HG02798 (cell line): ENCODE data around the gene ANTXR1.

Source experiments
- ATAC-seq: cut with Tn5 transposase; IDR thresholded peaks from one replicate; pipeline ENCODE4 v1.9.1; 2021; ENCODE audit warnings: mild to moderate bottlenecking; ENCODE audit not compliant: unreplicated experiment, poor library complexity

Gene ANTXR1

GRCh38 chr2:69001879-69002278, 11.1 kb upstream of the ANTXR1 start:
- ATAC-seq, result no peak

- ATAC-seq, result no peak
Observed at GRCh38 chr2:69003731-69004130, 9.2 kb upstream of the ANTXR1 start.

- ATAC-seq, result no peak
Observed at GRCh38 chr2:69007169-69007568, 5.8 kb upstream of the ANTXR1 start.

- no peak for ATAC-seq
Observed at GRCh38 chr2:69007603-69008002, 5.4 kb upstream of the ANTXR1 start.

DNA sequence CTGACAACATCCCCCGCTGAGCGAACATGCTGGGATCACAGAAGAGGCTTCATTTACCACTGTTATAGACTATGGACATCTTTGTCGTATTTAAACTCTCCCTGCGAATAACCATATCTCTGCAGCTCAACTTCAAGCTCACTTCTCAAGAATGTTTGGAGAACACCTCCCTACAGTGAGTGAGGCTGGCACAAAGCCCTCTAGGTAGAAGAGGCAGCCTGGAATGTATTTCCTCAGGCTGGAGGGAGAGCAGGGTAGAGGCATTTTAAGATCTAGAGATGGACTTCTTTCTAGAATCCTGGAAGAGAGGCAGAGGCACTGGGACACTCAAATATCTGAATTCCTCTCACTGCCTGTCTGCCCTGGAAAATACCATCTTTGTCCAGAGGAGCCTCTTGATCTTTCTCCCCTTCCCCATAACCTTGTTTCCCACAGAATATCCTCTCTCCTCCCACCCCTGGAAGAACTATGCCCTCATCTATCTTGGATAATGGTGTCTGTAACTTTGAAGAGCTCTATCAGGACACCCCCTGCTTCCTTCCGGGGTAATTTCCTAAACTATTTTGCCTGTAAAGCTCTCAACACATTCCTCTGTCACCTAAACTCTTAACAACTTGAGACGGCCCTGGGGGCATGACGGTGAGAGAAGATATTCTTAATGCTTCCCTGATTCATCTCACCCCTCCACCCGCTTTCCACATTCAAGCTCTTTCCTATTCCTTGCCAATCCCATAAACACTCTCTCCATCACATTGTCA, 2.4 kb upstream of the ANTXR1 start:
- no peak for ATAC-seq

- no peak for ATAC-seq
Observed at GRCh38 chr2:69011611-69012157, 1.3 kb upstream of the ANTXR1 start.

DNA sequence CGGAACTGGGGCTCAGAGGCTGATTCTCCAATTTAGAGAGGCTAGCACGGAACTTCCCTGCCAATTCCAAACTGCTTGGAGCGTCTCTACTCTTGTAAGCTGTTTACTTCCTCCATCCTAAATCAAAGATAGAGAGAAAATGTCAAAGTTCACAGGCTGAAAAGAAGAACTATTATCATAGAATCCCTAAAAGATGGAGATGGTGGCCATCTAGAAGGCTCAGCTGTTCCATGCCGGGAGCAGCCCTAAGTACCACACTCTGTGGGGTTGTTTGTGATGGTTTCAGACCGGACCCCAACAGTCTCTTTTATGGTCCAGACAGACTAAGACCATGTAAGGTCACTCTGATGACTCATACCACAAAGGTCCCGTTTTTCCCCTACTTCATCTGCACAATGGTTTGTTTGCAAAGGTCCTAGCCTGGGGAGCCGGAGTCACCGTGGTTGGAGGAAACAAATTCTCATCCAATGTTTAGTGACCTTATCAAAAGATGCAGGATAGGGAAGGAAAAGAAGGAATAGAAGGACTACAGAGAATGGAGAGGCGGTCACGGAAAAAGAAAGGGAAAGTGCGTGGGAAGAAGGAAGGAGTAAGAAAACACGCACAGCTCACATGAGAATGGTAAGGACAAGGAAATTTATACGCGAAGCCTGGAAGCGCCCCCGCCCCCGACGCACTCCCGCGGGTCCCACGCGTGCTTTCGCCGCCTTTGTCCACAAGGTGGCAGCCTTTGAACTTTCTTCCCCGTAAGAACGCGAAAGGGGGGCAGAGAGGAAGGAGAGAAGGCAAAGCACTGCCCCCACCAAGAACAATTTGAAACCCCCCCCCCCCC, 453 bp upstream of the ANTXR1 start:
- peak; percentile 55 for ATAC-seq

- no peak for ATAC-seq
Observed at GRCh38 chr2:69013840-69014821, 1.2 kb downstream of the ANTXR1 start.

GRCh38 chr2:69017080-69017479, 4.1 kb downstream of the ANTXR1 start:
- ATAC-seq, result no peak

DNA sequence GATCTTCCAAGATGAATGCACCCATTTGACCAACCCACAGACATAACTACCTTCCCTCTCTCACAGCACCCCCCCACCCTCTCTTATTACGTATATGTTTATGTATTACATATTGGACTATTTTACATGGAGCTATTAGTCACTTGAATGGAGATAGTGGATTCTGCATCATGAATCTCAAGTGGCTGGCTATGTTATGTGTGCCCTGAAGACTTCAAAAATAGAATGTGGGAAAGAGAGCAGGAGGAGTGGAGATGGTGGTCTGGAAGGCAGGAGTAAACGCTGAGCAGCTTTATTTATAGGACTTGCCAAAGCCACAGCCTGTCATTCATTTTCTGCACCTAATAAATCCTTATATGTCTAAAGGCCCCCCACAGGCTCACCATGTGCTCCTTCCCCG, 4.9 kb downstream of the ANTXR1 start:
- ATAC-seq, result no peak

DNA sequence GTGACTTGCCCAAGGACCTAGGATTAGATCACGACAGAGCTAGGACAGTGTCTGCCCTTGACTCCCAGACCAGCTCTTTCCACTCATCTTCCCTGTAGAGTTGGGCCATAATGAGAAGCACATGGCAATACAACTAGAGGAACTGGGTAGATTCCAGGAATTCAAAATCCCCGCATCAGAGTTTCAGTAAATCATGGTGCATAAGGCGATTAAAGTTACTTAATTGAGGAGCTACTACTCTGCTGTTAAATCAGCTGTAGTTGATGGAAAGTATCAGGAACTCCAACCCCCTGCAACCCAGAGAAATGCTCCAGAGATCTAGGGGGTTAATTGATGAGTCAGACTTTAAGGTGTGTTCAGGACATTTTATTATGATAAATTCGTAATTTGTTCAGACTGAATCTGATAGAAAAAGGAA, 5.7 kb downstream of the ANTXR1 start:
- ATAC-seq, result no peak

DNA sequence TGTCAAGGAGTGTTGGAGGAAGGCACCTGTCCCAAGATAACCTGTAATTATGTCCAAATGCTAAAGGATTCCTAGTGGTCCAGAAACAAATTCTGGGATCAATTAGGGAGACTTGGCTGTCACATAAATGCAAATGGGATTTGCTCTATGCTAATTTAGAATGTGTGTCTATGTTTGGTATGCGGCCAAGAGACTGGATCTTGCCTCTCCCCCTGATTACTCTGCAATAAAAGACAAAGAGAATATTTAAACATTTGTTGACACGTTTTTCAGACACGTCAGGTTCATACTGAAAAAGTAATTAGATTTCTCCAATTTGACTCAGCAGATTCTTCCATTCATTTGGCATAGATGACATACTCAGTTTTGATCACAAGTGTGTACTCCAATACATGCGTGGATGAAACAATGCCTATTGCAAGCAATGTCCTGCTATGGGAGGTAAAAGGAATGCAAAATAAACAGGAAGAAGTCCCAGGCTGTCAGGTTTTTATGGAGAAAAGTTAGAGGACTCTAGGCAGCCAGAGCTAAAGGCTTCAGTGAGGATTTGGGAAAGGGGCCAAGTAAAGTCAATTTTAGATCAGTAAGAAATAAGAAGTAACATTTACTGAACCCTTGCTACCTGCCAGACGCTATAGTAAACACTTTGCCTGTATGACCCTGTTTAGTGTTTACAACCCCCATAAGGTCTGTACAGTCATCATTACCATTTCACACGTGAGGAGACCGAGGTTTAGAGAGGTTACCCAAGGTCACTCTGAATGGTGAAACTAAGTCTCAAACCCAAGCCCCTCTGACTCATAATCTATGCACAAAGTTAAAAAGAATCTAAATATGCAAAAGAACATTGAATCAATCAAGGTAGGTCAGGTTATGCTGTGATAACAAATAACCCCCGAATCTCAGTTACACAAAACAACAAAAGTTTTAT, 7.8 kb downstream of the ANTXR1 start:
- ATAC-seq, result no peak

DNA sequence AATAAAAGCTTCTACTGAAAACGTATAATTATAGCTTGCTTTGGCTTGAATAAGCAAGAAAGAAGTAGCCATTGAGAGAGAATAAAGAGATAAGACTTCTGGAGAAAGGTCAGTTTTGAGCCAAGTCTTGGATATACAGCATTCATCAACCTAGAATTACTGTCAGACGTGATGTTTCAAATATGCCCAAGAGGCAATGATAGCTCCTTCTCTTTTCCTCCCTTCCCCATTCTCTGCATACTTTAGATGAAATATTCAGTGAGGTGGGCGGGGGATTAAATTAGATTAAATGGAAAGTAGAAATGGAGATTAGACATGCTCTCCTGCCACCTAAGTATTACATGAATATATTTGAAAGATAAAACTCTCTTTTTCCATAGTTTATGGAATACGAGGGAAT, 8.7 kb downstream of the ANTXR1 start:
- no peak for ATAC-seq

DNA sequence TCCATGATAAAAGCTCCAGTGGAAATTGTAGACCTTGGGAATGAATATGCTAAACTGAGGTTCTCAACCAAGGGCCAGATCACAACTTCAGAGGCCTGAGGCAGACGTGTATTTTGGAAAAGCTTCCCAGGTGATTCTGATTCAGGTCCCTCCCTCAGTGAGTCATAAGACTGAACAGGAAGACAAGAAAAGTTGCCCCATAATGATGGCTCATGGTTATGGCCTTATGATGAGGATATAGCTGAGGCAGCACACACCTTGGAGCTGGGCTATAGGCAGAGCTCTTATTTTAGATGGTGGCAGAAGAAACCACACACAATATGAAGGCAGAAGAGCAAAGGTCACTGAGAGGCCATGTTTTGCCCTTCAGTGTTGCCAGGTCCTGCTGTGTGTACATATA, 9.6 kb downstream of the ANTXR1 start:
- no peak for ATAC-seq

DNA sequence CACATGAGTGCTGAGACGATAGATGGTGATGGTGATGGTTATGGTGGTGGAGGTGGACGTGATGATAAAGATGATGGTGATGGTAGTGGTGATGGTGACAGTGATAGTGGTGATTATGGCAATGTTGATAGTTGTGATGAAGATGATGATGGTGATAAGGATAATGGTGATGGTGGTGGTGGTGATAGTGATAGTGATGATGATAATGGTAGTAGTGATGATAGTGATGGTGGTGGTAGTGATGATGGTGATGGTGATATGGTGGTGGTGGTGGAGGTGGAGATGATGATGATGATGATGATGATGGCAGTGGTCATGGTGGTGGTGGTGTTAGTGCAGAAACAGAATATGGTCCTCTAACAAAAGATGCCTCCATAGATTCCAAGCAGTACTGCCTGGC, 10.3 kb downstream of the ANTXR1 start:
- no peak for ATAC-seq

- ATAC-seq, result no peak
Observed at GRCh38 chr2:69026026-69026425, 13.0 kb downstream of the ANTXR1 start.

DNA sequence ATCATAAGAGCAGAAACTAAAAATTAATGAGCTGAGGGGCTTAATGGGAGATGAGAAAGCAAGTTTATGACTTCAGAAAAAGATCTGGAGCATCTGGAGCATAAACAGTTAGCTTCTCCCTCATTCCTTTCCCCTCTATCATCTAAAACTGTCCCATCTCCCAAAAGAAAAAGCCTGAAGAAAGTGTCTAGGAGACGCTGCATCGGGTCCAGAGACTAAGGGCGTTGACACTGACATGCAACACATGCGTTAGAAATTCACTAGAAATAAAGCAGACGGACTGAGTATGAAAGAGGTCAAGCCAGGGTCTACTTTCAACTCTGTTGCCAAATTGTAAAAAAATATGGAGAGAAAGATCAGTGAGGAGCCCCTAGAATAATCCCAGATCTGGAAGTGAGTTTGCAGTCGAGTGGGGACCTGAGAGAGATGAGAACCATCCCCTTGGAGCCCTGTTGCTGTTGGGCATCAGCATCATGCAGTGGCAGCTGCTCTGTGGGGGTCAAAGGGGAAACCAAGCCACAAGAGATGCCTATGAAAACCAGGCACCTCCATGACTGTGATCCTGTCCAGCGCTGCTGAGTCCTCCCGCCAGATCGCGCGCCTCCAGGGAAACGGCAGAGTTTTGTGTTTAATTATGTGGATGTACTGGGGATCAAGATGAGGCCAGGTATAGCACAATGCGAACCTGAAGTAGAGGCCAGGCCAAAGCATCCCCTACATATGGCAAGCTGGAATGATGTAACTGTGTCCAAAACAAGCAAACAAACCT, 13.9 kb downstream of the ANTXR1 start:
- ATAC-seq, result no peak

- ATAC-seq, result no peak
Observed at GRCh38 chr2:69030800-69031428, 17.9 kb downstream of the ANTXR1 start.
